Stimulated activated CD4-positive, alpha-beta T cell treated with anti-CD3 and anti-CD28 coated beads, Interleukin-12 subunit alpha, Interleukin-12 subunit beta, amount 100 ng/mL, for 4 hours (primary cell): ENCODE data around the gene BCR.
A peak's percentile ranks its signal among the peaks of the same experiment; 100 is the strongest.

Experiments used
- DNase-seq: peaks from one replicate; pipeline ENCODE4 v3.0.0-alpha.2; 2020

The BCR gene

DNA sequence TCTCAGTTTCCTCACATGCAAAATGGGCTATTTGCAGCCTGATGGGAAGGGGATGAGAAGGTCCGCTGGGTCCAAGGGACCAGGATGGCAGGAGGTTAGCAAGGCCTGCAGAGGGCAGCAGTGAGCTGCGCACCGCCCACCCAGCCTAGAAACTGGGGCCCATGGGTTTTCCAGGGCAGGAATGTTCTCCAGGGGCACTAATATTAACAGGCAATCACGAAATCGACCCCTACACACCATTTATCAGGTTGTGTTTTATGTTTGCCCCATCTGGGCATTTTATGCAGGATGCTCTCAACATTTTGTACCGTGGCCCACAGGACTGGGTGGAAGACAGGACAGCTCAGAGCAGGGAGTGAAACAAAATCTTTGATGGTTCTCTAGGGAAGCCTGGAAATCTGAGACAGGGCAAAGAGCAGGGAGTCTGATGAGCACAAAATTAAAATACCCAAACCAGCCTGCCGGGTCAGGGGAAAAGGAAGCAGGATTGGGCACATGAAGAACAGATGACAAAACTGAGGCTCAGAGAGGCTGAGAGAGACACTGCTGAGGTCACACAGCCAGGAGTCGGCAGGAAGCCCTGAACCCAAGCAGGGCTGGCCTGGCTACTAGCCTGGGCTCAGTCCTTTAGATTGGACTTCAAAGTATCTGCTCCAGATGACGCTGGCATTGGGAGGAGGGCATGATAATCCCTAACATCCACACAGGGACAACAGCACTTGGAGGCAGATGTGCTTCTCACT is 1.6 kb upstream of the BCR start:
- DNase-seq = peak; percentile 66

DNA sequence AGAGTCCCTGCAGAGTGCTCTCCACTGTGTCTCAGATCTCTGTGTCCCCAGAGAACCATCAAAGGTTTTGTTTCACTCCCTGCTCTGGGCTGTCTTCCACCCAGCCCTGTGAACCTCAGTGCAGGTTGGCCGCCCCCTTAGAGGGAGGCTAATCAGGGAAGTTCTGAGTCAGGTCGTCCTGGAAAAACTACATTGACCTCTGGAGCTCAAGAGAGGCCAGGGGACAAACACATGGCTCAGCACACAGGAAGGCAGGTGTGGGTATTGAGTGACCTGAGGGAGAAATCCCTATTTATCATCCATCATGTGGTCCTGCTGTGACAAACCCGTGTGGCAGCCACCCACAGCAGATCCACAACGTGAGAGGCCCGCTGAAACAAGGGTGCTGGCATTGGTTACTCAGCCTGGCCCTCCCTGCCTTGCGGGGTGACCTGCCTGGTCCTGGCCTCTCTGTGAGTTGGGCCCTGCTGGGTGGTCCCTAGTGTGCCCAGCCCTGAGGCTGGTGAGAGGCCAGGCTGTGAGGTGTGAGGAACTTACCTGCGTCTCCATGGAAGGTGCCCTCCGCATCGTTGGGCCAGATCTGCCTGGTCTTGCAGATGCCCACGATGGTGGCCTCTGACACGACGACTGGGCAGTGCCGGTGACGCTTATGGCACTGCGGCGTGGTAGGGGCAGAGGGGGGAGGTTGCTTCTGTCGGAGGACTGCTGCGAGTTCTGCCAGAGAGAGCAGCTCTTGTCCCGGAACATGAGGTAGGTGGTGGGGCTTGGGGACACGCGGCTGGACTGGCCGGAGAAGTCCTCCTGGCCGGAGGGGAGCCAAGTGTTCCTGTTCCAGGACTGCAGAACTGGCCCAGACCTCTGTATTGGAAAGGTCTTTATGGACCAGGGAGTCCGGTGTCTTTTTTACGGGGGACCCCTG is 669 bp upstream of the BCR start:
- DNase-seq = no peak

DNA sequence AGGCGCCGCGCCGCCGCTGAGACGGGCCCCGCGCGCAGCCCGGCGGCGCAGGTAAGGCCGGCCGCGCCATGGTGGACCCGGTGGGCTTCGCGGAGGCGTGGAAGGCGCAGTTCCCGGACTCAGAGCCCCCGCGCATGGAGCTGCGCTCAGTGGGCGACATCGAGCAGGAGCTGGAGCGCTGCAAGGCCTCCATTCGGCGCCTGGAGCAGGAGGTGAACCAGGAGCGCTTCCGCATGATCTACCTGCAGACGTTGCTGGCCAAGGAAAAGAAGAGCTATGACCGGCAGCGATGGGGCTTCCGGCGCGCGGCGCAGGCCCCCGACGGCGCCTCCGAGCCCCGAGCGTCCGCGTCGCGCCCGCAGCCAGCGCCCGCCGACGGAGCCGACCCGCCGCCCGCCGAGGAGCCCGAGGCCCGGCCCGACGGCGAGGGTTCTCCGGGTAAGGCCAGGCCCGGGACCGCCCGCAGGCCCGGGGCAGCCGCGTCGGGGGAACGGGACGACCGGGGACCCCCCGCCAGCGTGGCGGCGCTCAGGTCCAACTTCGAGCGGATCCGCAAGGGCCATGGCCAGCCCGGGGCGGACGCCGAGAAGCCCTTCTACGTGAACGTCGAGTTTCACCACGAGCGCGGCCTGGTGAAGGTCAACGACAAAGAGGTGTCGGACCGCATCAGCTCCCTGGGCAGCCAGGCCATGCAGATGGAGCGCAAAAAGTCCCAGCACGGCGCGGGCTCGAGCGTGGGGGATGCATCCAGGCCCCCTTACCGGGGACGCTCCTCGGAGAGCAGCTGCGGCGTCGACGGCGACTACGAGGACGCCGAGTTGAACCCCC is 798 bp downstream of the BCR start:
- peak; percentile 22 for DNase-seq

DNA sequence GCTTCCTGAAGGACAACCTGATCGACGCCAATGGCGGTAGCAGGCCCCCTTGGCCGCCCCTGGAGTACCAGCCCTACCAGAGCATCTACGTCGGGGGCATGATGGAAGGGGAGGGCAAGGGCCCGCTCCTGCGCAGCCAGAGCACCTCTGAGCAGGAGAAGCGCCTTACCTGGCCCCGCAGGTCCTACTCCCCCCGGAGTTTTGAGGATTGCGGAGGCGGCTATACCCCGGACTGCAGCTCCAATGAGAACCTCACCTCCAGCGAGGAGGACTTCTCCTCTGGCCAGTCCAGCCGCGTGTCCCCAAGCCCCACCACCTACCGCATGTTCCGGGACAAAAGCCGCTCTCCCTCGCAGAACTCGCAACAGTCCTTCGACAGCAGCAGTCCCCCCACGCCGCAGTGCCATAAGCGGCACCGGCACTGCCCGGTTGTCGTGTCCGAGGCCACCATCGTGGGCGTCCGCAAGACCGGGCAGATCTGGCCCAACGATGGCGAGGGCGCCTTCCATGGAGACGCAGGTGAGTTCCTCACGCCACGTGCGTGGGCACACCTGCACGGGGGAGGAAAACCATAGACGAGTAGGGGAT is 1.5 kb downstream of the BCR start:
- DNase-seq = no peak

DNA sequence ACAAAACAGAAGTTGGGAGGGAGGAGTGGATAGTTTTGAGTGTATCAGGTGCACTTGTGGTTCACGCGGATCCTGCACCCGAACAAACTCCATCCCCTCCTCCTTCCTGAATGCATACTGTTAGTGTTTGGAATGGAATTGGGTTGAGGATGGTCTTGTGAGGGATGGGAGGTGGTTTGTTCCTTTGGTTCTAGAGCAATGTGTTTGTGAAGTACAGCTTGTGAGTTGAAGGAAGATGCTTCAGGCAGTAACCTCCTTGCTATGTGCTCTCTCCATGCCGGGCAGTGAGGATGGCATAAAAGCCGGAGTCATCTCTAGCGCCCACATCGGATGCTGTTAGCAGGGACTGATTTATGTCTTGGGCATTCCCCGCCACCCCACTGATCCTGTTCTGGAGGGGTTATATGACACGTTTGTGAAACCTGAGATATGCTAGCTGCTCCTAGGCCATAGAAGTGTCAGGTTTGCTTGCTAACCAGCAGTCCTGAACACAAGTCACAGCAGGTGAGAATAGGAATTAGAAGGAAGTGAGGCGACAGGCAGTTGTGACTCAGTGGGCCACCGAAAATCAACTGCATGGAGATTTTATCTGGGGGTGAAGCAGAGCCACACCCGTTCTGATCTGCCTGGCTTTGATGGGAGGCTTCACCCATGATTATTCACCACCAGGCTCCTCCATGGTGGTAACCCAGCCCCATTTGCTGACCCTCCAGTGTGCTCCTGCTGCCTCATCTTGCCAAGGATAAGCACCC is 2.2 kb downstream of the BCR start:
- DNase-seq = peak; percentile 57

DNA sequence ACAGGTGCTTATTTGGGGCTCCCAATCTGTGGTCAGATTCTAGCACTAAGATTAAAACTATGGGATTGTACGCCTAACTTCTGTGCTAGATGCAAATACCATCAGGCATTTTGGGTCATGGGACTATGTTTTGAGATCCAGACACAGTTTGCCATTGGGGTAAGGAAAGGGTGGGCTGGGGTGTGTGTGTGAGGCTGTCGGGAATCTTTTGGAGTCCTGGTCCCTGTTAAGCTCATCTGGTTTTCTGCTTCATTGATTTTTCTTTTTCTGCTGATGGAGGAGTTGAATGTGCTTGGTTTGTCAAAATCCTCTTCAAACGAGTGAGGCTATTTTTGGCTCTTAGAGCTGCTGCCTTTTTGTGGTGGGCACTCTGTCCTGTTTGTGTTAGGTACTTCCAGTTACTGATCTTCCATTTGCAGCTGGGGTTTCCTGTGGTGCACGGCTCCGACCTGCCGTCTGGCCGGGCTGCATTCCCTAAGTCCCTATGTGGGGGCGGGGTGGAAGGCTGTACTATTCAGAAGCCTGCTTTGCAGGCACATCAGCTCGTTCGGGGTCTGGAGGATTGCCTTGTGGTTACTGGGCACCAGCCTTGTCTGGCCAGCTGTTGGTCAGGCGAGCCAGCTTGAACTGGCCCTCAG is 2.9 kb downstream of the BCR start:
- no peak for DNase-seq

DNA sequence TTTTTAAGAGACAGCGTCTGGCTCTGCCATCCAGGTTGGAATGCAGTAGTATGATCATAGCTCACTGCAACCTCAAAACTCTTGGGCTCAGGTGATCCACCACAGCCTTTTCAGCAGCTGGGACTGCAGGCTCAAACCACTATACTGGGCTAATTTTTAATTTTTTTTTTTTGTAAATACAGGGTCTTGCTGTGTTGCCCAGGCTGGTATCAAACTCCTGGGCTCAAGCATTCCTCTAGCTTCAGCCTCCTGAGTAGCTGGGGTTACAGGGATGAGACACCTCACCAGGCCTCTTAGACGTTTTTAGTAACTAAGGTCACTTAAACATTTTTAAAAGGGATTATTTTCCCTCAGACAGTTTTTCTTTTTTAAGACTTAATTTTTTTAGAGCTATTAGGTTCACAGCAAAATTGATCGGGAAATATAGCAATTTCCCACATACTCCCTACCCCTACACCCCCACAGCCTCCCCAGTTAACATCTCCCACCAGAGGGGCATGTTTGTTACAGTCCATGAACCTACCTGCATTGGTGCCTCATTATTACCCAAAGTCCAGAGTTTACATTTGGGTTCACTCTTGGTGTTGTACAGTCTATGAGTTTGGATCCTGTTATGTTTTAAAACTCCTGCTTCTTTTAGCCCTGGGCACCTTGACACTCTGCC is 3.9 kb downstream of the BCR start:
- DNase-seq = no peak

DNA sequence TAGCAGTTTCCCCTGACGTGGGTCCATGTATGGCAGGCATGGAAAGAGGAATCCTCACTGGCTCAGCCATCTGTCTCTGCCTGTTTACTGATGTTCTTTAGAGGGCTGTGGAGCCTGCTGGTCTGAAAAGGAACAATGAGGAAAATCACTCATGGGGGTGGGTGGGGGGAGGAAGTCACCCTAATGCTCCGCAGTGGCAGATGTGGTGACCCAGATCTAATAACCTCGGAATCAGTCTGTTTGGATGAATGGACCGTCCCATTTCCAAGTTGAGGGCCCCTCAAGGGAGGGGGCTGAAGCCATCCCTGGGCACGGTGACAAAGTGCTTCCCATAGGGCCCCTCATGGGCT is 4.4 kb downstream of the BCR start:
- no peak for DNase-seq

DNA sequence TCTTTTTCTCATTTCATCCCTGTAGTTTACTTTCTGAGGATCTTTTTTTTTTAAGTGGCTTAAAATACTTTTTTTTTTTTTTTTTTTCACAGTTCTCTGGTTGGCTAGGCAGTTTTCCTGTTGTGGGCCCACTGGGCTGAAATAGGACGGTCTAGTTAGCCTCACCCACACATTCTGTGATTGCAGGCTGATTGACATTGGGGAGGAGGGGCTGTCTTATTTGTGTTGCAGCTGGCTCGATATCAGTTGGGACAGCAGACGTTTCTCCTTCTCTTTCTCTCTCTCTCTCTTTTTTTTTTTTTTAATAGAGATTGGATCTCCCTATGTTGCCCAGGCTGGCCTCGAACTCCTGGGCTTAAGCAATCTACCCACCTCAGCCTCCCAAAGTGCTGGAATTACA is 6.9 kb downstream of the BCR start:
- DNase-seq = no peak

DNA sequence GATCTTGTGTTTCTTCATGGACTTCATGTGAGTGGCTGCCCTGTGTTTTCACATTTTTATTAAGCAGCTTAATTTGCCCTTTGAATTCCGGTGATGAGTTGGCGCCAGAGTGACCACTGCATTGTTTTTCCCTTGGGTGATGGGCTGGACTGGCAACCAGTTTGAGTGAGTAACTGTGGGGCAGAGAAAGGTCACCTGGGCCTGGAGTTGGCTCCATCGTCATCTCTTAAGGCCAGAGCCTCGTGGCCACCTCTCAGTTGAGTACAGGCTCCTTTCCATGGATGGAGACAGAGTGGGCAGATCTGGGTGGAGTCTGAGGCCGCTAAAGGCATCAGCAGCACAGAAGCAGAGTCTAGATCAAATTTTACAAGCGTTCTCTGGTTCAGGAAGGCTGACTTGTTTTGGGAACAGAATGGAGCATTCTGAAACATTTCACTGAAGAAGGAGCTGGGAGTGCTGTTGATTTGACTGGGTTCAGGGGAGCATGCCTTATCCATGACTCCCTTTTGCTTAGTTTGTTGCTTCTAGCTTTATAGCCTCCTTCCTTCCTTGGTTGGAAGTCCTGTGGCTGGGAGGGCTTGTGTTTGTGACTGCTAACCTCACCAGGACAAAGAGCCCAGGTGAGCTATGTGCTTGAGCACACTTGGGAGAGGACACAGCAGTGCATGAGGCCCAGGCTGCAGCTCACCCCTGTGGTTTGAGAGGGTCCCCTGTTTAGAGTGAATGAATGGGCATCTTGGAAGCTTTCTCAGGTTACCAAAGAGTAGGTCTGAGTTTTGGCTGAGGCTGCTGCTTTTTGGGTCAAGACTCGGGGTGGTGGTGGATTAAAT is 7.8 kb downstream of the BCR start:
- no peak for DNase-seq

DNA sequence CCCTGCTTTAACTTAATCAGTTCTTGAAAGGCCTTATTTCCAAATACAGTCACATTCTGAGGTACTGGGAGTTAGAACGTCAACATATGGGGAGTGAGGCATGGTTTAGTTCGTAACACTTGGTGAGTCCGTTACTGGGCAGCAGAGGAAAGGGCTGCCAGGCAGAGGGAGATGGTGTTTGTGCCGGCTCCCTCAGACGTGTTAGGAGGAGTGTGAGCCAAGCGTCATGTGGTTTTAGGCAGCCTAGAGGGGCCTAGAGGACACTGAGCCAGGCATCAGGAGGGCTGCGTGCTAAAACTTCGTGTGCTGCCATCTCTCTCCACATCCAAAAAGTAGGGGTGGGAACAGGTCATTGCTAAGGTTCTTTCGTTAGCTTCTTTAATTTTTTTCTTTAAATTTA is 10.2 kb downstream of the BCR start:
- no peak for DNase-seq

DNA sequence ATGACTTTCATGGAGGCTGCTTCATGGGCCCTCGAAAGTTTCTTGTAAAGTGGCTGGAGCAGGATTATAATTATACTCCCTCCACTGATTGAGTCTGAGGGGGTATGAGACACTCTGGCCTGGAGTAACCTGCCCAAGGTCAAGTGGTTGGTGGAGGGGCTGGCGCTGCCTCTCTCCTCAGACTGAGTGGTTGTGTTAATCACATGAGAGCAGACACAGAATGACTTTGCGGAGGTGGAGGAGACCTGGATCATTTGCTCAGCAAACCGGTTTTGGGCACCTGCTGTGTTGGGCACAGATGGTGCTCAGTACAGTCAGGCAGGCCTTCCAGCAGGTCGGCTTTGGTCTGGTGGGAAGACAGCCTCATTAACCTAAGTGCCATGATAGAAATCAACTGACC is 11.8 kb downstream of the BCR start:
- no peak for DNase-seq

DNA sequence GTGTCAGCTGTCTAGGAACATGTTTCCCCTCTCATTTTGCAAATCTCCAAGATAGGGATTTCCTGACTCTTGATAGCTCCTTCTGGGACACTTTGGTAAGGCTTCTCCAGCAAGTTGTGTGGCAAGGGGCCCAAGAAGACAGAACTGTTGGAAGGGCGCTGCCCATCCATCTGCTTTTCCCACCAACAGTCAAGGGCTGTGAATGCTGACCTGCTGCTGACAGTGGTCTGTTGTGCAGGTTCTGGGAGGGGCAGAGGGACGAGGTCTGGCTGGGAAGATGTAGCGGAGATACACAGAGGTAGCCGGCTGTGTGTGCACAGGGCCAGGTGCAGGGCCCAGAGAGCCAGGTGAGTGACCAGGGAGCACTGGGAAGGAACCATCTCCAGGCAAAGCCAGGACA is 12.2 kb downstream of the BCR start:
- DNase-seq = no peak

DNA sequence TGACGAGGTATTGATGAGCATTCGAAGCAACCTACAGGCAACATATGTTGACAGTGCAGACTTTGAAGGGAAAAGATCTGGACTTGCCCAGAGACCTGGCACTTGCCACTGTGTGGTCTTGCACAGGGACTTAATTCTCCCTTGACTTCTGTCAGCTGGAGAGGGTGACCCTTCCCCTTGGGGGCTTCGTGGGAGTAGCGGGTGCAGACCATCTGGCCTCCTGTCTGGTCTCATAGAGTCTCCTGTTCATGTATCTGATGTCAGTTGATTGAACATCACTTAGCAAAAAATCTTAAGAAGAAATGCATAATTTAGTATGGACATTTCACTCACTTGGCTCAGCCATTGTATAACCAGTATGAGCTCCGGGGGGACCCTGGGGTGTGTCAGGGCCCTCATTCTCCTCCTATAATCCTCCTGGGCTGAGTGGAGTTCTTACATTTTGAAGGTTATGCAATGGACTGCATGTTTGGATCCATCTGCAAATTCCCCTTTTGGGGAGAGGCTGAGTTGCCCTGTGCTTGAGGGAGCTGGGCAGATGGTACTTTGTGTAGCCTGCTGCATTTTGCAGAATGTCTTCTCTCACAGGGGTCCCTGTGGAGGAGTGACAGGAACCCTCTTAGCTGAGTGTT is 13.0 kb downstream of the BCR start:
- DNase-seq = no peak

DNA sequence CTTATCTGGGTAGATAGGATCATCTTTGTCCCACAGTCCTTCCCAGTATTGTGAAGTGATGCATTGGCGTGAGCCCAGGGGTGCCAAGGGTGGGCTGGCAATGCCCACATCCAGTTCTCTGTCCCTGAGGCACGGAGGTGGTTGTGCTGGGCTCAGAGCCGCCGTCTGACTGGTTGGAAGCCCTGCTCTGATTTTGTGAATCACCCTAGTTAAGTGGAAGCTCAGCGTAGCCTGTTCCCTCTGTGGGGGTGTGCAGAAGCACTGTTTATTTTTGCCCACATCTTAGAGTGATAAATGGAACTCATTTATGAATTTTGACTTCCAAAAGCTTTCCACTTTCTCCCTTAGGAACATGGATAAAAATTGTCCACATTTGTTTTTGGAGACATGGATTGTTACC is 13.6 kb downstream of the BCR start:
- DNase-seq = no peak

DNA sequence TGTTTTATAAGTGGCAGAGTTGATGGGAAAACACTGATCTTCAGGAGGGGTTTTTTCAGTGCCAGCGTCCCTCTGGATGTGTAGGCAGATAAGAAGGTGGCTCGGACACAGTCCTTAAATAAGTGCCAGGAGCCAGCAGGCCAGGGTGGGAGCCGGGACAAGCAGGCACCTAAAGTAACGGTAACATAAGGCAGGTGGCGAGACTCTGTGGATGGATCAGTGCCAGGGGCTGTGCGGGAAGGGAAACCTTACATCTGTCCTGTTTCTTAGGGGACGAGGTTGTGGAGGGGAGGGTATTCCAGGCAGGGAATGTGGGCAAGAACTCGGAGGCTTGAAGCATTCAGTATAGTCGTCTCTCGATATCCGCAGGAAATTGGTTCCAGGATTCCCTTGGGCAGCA is 15.9 kb downstream of the BCR start:
- no peak for DNase-seq

DNA sequence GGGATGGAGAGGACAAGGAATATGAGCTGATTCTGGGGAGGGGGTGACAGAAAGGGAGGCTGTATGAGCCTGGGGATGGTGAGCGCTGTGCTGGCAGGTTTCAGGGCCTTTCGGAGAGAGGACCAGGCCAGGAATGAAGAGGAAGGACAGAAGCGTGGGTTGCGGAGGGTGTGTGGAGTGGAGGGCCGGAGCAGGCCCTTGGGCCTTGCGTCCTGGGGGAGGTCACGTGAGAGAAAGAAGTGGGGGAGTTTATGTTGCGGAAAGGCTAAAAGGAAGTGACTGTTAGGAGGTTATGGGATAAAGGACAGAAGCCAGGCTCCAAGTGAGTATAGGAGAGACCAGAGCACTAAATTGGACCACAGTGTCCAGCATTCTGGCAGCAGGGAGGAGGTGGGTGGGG is 17.5 kb downstream of the BCR start:
- DNase-seq = no peak

DNA sequence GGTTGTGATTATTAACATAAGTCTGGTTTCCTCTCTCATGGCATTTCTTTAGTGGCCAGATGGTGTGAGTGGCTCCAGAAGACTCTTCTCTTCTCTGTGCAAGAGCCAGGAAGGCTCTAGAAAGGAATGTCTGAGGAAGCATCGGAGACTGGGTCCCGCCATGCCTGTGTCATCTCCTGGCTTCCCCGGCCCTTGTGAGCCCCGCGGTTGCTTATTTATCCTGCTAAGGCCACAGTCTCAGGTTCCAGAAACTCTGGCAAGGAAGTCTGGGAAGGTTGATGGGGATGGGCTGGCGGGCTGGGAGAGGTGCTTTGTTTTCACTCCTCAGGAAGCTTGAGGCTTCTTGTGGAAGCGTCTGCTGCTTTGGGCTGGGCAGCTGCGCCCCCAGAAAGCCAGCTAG is 18.9 kb downstream of the BCR start:
- no peak for DNase-seq

DNA sequence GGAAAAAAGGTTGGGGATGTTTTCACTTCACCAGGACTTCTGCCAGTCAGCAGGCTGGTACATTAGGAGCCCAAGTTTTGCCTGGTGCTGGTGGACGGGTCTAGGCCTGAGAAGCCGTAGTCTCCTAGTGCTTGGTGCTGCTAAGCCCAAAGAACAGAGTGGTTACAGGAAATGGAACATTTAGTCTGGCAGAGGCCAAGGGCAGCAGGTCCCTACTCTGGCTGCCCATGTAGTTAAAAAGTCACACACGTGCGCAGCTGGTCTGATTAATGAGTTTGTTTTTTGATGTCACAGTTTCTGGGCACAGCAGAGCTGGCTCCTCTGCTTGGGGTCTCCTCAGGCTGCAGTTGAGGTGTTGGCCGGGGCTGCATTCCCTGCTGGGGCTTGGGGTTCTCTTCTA is 20.6 kb downstream of the BCR start:
- no peak for DNase-seq
